Colon (tissue), 2 donors: ENCODE results near the gene COL24A1.
"Not testable (repeated sequence)": the region's sequence is repeated elsewhere in the genome, so short reads cannot be mapped to it uniquely, and the experiment has no call there.

ENCODE experiments used
- FAIRE-seq: peaks from 2 replicates; lab custom pipeline; 2012; peaks lifted over from hg19 to GRCh38; lab: Jason Lieb, UNC
- donor health status: control.
- donor health status: control.

Gene COL24A1

GRCh38 chr1:86152887-86153286 lies 3.7 kb downstream of the COL24A1 start:
- no peak for FAIRE-seq

GRCh38 chr1:86151427-86151826 lies 5.1 kb downstream of the COL24A1 start:
- no peak for FAIRE-seq

GRCh38 chr1:86150553-86151055 lies 6.0 kb downstream of the COL24A1 start:
- FAIRE-seq, result no peak

- FAIRE-seq, result no peak
Measured at GRCh38 chr1:86149591-86149990, 7.0 kb downstream of the COL24A1 start.

- no peak for FAIRE-seq
Measured at GRCh38 chr1:86147755-86148154, 8.8 kb downstream of the COL24A1 start.

GRCh38 chr1:86146566-86146965 lies 10.0 kb downstream of the COL24A1 start:
- no peak for FAIRE-seq

GRCh38 chr1:86140281-86140880 lies 16.2 kb downstream of the COL24A1 start:
- no peak for FAIRE-seq

- FAIRE-seq, result no peak
Measured at GRCh38 chr1:86138746-86139145, 17.8 kb downstream of the COL24A1 start.

- no peak for FAIRE-seq
Measured at GRCh38 chr1:86137436-86137835, 19.1 kb downstream of the COL24A1 start.

- no peak for FAIRE-seq
Measured at GRCh38 chr1:86119214-86119764, 37.3 kb downstream of the COL24A1 start.

- no peak for FAIRE-seq
Measured at GRCh38 chr1:86114816-86115400, 41.7 kb downstream of the COL24A1 start.

- FAIRE-seq, result no peak
Measured at GRCh38 chr1:86114236-86114635, 42.3 kb downstream of the COL24A1 start.

- FAIRE-seq, result not testable (repeated sequence)
Measured at GRCh38 chr1:86111590-86111989, 45.0 kb downstream of the COL24A1 start.

- no peak for FAIRE-seq
Measured at GRCh38 chr1:86110451-86111129, 46.0 kb downstream of the COL24A1 start.

GRCh38 chr1:86105533-86105866 lies 51.1 kb downstream of the COL24A1 start:
- FAIRE-seq, result no peak

- no peak for FAIRE-seq
Measured at GRCh38 chr1:86104606-86105532, 51.7 kb downstream of the COL24A1 start.

- FAIRE-seq, result no peak
Measured at GRCh38 chr1:86101616-86102015, 55.0 kb downstream of the COL24A1 start.

- FAIRE-seq, result no peak
Measured at GRCh38 chr1:86100401-86100800, 56.2 kb downstream of the COL24A1 start.

- no peak for FAIRE-seq
Measured at GRCh38 chr1:86089765-86090164, 66.8 kb downstream of the COL24A1 start.

GRCh38 chr1:86085741-86086409 lies 70.7 kb downstream of the COL24A1 start:
- no peak for FAIRE-seq

GRCh38 chr1:86084998-86085397 lies 71.6 kb downstream of the COL24A1 start:
- no peak for FAIRE-seq

GRCh38 chr1:86082183-86082582 lies 74.4 kb downstream of the COL24A1 start:
- FAIRE-seq, result no peak
